ENCODE results near the gene CHRNE.
"Not testable (repeated sequence)": the region's sequence is repeated elsewhere in the genome, so short reads cannot be mapped to it uniquely, and the experiment has no call there.

CHRNE gene

GRCh38 chr17:4939796-4940554 is 37.1 kb upstream of the CHRNE start, which contains the start of the genes RNF167 and SLC25A11:
RNF167 (plus strand) TSS chr17:4940268; CDS start chr17:4940910, 642 bp downstream.
SLC25A11 (minus strand) TSS chr17:4940046; CDS start chr17:4939910, 136 bp downstream.
- peak; percentile 80 to 90 for DNase-seq (ENCODE audit: low read depth in 2 of 2)

- no peak for DNase-seq (ENCODE audit: low read depth in 2 of 2)
Observed at GRCh38 chr17:4939546-4939795, 36.6 kb upstream of the CHRNE start.

GRCh38 chr17:4938688-4939545 is 36.0 kb upstream of the CHRNE start:
- no peak for DNase-seq (ENCODE audit: low read depth in 2 of 2)

- no peak for DNase-seq (ENCODE audit: low read depth in 2 of 2)
Observed at GRCh38 chr17:4938069-4938491, 35.2 kb upstream of the CHRNE start.

GRCh38 chr17:4937553-4937952 is 34.7 kb upstream of the CHRNE start:
- no peak for DNase-seq (ENCODE audit: low read depth in 2 of 2)

- no peak for DNase-seq (ENCODE audit: low read depth in 2 of 2)
Observed at GRCh38 chr17:4936436-4936835, 33.5 kb upstream of the CHRNE start.

DNA sequence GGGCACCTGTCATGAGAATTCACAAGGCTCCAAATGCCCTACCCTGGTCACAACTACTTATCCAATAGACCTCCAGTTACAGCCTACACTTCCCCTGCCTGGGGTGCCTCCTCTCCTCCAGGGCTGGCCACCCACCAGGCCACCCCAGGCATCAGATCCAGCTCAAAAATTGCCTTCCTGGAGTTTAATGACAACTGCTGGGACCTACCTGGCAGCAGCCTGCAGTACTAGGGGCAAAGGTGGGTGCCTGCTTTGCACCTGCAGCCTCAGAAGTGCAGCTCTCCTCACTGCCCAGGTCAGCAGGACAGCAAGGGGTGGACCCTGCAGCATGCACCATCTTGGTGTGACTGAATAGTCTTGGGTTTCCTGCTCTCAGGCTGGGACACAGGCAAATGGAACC is 32.8 kb upstream of the CHRNE start:
- DNase-seq (ENCODE audit: low read depth in 2 of 2) = no peak

- no peak for DNase-seq (ENCODE audit: low read depth in 2 of 2)
Observed at GRCh38 chr17:4934173-4934979, 31.5 kb upstream of the CHRNE start.

DNA sequence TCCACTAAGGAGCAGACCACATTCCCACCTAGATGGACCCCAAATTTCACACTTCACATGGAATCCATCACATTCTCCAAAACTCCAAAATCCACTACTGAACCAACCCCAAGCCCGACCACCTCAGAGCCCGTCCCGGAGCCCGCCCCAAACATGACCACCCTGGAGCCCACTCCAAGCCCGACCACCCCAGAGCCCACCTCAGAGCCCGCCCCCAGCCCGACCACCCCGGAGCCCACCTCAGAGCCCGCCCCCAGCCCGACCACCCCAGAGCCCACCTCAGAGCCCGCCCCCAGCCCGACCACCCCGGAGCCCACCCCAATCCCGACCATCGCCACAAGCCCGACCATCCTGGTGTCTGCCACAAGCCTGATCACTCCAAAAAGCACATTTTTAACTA is 30.7 kb upstream of the CHRNE start:
- DNase-seq (ENCODE audit: low read depth in 2 of 2) = no peak

DNA sequence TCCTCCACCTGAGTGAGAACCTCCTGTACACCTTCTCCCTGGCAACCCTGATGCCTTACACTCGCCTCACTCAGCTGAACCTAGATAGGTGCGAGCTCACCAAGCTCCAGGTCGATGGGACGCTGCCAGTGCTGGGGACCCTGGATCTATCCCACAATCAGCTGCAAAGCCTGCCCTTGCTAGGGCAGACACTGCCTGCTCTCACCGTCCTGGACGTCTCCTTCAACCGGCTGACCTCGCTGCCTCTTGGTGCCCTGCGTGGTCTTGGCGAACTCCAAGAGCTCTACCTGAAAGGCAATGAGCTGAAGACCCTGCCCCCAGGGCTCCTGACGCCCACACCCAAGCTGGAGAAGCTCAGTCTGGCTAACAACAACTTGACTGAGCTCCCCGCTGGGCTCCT is 29.9 kb upstream of the CHRNE start:
- DNase-seq (ENCODE audit: low read depth in 2 of 2) = no peak

- no peak for DNase-seq (ENCODE audit: low read depth in 2 of 2)
Observed at GRCh38 chr17:4931963-4932362, 29.1 kb upstream of the CHRNE start, which contains the start of gene GP1BA. GP1BA (plus strand) TSS chr17:4932277; CDS start chr17:4932605, 328 bp downstream.

- DNase-seq (ENCODE audit: low read depth in 2 of 2) = no peak
Observed at GRCh38 chr17:4928881-4929280, 26.0 kb upstream of the CHRNE start.

- DNase-seq (ENCODE audit: low read depth in 2 of 2) = not testable (repeated sequence)
Observed at GRCh38 chr17:4926577-4927335, 23.9 kb upstream of the CHRNE start.

DNA sequence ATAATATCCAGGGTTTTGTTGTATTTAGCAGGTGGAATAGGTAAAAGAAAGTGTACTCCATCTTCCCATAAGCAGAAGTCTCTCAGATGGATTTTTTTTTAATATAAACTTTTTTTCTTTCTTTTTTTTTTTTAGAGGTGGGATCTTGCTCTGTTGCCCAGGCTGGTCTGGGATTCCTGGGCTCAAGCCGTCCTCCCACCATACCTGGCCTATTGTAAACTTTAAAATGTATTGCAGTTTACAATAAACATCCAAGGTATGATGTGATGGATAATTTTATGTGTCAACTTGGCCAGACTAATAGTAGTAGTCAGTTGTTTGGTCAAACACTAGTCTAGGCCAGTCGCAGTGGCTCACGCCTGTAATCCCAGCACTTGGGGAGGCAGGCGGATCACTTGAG is 18.4 kb upstream of the CHRNE start:
- no peak for DNase-seq (ENCODE audit: low read depth in 2 of 2)

DNA sequence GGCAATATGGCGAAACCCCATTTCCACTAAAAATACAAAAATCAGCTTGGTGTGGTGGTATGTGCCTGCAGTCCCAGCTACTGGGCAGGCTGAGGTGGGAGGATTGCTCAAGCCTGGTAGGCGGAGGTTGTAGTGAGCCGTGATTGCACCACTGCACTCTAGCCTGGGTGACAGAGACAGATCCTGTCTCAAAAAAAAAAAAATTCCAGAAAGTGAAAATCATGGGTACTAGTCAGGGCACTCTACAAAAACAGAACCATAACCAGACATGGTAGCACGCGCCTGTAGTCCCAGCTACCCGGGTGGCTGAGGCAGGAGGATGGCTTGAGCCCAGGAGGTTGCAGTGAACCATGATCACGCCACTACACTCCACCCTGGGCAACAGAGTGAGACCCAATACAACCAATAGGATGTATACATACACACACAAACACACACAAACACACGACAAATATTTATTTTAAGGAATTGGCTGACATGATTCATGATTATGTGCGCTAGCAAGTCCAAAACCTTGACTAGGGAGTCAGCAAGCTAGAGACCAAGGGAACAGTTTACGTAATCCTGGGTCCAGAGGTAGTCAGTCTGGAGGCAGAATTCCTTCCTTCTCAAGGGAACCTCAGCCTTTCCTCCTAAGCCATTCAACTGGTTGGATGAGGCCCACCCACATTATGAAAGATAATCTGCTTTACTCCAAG is 17.6 kb upstream of the CHRNE start:
- no peak for DNase-seq (ENCODE audit: low read depth in 2 of 2)

GRCh38 chr17:4919511-4920047 is 16.7 kb upstream of the CHRNE start:
- DNase-seq (ENCODE audit: low read depth in 2 of 2) = no peak

DNA sequence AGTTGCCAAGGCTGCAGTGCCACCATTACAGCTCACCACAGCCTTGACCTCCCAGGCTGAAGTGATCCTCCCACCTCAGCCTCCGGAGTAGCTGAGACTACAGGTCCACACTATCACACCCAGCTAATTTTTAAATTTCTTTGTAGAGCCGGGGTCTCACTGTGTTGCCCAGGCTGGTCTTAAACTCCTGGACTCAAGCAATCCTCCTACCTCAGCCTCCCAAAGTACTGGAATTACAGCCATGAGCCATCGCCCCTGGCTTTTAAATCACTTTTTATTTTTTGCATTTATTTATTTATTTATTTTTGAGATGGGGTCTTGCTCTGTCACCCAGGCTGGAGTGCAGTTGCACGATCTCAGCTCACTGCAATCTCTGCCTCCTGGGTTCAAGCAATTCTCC is 11.7 kb upstream of the CHRNE start:
- DNase-seq (ENCODE audit: low read depth in 2 of 2) = not testable (repeated sequence)

DNA sequence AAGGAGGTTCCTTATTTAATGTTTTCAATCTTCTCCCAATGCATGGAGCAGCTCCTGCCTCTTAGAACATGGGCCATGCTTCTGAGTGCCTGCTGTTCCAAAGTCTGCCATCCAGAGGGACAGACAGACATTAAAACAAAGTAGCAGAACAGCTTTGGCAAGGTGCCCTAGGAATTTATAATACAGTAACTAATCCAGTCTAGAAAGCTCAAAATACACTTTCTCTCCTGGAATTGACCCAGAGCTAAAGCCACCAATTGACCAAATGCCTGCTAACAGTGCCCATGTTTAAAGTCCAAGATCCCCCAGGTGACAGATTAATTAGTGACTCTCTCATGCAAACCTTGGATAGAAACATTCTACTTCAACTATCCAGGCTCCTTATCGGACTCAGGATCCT is 11.1 kb upstream of the CHRNE start:
- no peak for DNase-seq (ENCODE audit: low read depth in 2 of 2)

DNA sequence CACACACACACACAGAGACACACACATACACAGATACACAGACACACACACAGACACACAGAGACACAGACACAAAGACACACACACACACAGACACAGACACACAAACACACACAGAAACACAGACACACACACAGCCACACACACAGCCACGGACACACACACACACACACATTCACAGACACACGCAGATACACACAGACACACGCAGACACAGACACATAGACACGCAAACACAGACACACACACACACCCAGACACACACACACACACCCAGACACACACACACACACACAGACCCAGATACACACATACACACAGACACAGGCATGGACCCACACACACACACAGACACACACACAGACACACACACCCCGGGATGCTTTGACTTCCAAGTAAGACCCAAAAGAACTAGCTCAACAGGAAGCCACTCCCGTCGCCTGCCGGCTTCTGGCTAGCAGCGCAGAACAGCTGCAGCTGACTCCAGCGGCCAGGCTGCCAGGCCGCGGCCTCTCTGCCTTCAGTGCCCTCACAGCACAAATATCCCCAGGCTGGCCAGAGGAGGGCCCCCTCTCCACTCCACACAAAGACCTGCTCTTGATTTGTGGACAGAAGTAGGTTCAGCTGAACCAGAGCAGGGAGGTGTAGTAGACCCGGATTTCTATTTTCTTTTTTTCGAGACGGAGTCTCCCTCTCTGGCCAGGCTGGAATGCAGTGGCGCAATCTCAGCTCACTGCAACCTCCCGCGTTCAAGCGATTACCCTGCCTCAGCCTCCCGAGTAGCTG is 6.0 kb upstream of the CHRNE start:
- peak; percentile 37 to 39 for DNase-seq (ENCODE audit: low read depth in 2 of 2)

- no peak for DNase-seq (ENCODE audit: low read depth in 2 of 2)
Observed at GRCh38 chr17:4908301-4908700, 5.4 kb upstream of the CHRNE start.

Data from stimulated activated CD4-positive, alpha-beta T cell treated with anti-CD3 and anti-CD28 coated beads, Interleukin-1b, Interleukin-23, amount 100 ng/mL, for 1 hour (primary cell).